Nephron progenitor cell (in vitro differentiated cells): ENCODE measurements around the gene POLR1A.

Experiments used
- DNase-seq: peaks from one replicate; pipeline ENCODE4 v3.0.0; 2021
- H3K27ac Mint-ChIP-seq: 2 replicates; pipeline ENCODE4 v1.8.0; 2021; ENCODE audit warnings: mild to moderate bottlenecking, moderate library complexity, mixed read lengths
- H3K27me3 Mint-ChIP-seq: 2 replicates; pipeline ENCODE4 v1.8.0; 2021; ENCODE audit warnings: mild to moderate bottlenecking, low read depth, mixed read lengths; ENCODE audit not compliant: poor library complexity
- H3K36me3 Mint-ChIP-seq: 2 replicates; pipeline ENCODE4 v1.8.0; 2021; ENCODE audit warnings: low read depth, mixed read lengths
- H3K4me1 Mint-ChIP-seq: 2 replicates; pipeline ENCODE4 v1.8.0; 2021; ENCODE audit warnings: mixed read lengths
- H3K4me3 Mint-ChIP-seq: 2 replicates; pipeline ENCODE4 v1.8.0; 2021; ENCODE audit warnings: mild to moderate bottlenecking, moderate library complexity, mixed read lengths
- H3K9me3 Mint-ChIP-seq: 2 replicates; pipeline ENCODE4 v1.8.0; 2021; ENCODE audit warnings: mild to moderate bottlenecking, moderate library complexity, mixed read lengths
- CTCF ChIP-seq: fragments of 200-600 bp; sonication (generic); IDR thresholded peaks from 2 replicates; pipeline ENCODE4 v1.5.0; 2021; ENCODE audit warnings: antibody characterized with exemption

Gene POLR1A

GRCh38 chr2:86078774-86079545, 26.7 kb downstream of the POLR1A start:
- DNase-seq, result no peak
- Mint-ChIP-seq H3K27me3 (peaks cover 2% of the 10 kb centered on the region), H3K4me3 (no peak overlapping the region), H3K9me3 (no peaks in the 10 kb centered on the region), H3K36me3 (peaks cover 58% of the 10 kb centered on the region), H3K4me1 (no peaks in the 10 kb centered on the region), H3K27ac (no peak overlapping the region)
- TF ChIP-seq CTCF, result no peak

GRCh38 chr2:86075886-86076285, 29.8 kb downstream of the POLR1A start:
- no peak for DNase-seq
- H3K4me3 Mint-ChIP-seq, result no peak overlapping the region
- peaks cover 57% of the 10 kb centered on the region for H3K36me3 Mint-ChIP-seq
- TF ChIP-seq CTCF, result no peak
- no peak overlapping the region for H3K27ac Mint-ChIP-seq
- H3K27me3 Mint-ChIP-seq, result peaks cover 1% of the 10 kb centered on the region
- H3K9me3 Mint-ChIP-seq, result no peaks in the 10 kb centered on the region
- H3K4me1 Mint-ChIP-seq, result peaks cover 19% of the 10 kb centered on the region

GRCh38 chr2:86074811-86075210, 30.9 kb downstream of the POLR1A start:
- peaks cover 19% of the 10 kb centered on the region for H3K4me1 Mint-ChIP-seq
- no peak for TF ChIP-seq CTCF
- H3K36me3 Mint-ChIP-seq, result peaks cover 60% of the 10 kb centered on the region
- H3K27me3 Mint-ChIP-seq, result no peaks in the 10 kb centered on the region
- H3K9me3 Mint-ChIP-seq, result no peaks in the 10 kb centered on the region
- DNase-seq, result no peak
- H3K4me3 Mint-ChIP-seq, result no peak overlapping the region
- no peak overlapping the region for H3K27ac Mint-ChIP-seq

GRCh38 chr2:86074256-86074655, 31.4 kb downstream of the POLR1A start:
- DNase-seq, result no peak
- no peak for TF ChIP-seq CTCF
- Mint-ChIP-seq H3K4me1 (peaks cover 19% of the 10 kb centered on the region), H3K4me3 (no peak overlapping the region), H3K36me3 (peaks cover 63% of the 10 kb centered on the region), H3K27me3 (no peaks in the 10 kb centered on the region), H3K9me3 (no peaks in the 10 kb centered on the region), H3K27ac (no peak overlapping the region)

- Mint-ChIP-seq H3K27me3 (no peaks in the 10 kb centered on the region), H3K4me1 (peaks cover 19% of the 10 kb centered on the region), H3K27ac (no peak overlapping the region), H3K4me3 (no peak overlapping the region), H3K36me3 (peaks cover 61% of the 10 kb centered on the region), H3K9me3 (no peaks in the 10 kb centered on the region)
- no peak for TF ChIP-seq CTCF
- DNase-seq, result no peak
Measured at GRCh38 chr2:86073225-86073624, 32.5 kb downstream of the POLR1A start.

- H3K27ac Mint-ChIP-seq, result peak overlapping the region; percentile 95
- TF ChIP-seq CTCF, result no peak
- H3K27me3 Mint-ChIP-seq, result no peaks in the 10 kb centered on the region
- peaks cover 19% of the 10 kb centered on the region for H3K4me1 Mint-ChIP-seq
- DNase-seq, result peak; percentile 20
- H3K9me3 Mint-ChIP-seq, result no peaks in the 10 kb centered on the region
- H3K36me3 Mint-ChIP-seq, result peaks cover 58% of the 10 kb centered on the region
- H3K4me3 Mint-ChIP-seq, result no peak overlapping the region
Measured at GRCh38 chr2:86072271-86072858, 33.3 kb downstream of the POLR1A start.
